ENCODE data around the gene MAN1A1. TPM values are rescaled to one million over a fixed set of nuclear protein-coding genes. Genes with fewer than 3 reads are reported as not detected.

MAN1A1 gene
- total RNA-seq, 2 donors from 2014 or later, result 98.6 to 115 TPM

DNA sequence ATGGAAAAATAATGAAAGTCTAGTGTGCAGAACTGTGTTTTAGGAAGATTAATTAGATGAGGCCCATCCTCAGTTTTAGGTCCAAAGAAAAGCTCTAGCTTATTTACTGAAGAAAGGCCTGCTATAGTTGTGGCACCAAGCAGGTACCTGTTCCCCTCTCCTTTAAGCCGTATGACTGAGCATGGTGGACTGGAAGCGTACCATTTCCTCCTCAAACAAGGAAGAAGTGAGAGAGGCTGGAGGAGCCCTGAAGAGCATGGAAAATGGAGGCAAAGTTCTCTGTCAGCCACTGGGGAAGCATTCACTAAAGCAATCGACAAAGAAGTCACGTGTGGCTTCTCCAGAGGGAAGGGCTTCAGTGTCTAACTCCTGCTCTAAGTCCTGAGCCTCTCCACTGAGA, 100.2 kb downstream of the MAN1A1 start:
- no peaks in the 10 kb centered on the region for H3K9me3 ChIP-seq
- no peak overlapping the region for H3K27ac ChIP-seq
- H3K27me3 ChIP-seq (replicated peaks; ENCODE audit: insufficient read depth), result no peaks in the 10 kb centered on the region
- peaks cover 6% of the 10 kb centered on the region for H3K36me3 ChIP-seq
- no peak overlapping the region for H3K4me3 ChIP-seq
- H3K4me1 ChIP-seq (ENCODE audit: control insufficient read depth in 1 of 2, low read depth in 2 of 2), result no peaks in the 10 kb centered on the region
- no peak for TF ChIP-seq CTCF (IDR thresholded peaks at IDR 0.05)
- DNase-seq (ENCODE audit: low spot score), result no peak
- no peak for ATAC-seq (ENCODE audit: insufficient number of reproducible peaks, low FRiP score, low read depth)

DNA sequence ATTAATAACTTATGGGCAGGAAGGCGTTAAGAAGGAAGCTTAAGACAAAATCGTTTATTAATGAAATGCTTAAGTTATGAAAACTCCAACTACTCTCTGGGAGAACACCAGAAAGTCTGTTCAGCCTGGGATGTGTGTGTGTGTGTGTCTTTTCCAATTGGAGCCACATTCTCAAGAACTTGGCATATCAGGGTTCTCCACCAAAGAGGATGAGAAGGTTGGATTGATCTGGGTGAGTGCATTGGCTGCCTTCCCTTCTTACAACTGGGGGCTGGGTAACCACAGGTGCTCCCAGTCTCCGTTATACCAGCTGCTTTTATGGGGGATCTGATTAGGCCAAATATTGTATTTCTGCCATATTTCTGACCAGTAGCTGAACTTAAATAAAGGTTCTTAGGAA, 102.1 kb downstream of the MAN1A1 start:
- TF ChIP-seq CTCF (IDR thresholded peaks at IDR 0.05), result no peak
- no peak for DNase-seq (ENCODE audit: low spot score)
- H3K9me3 ChIP-seq, result no peaks in the 10 kb centered on the region
- no peak for ATAC-seq (ENCODE audit: insufficient number of reproducible peaks, low FRiP score, low read depth)
- no peak overlapping the region for H3K27ac ChIP-seq
- H3K4me3 ChIP-seq, result no peak overlapping the region
- H3K36me3 ChIP-seq, result peaks cover 6% of the 10 kb centered on the region
- no peaks in the 10 kb centered on the region for H3K4me1 ChIP-seq (ENCODE audit: control insufficient read depth in 1 of 2, low read depth in 2 of 2)
- H3K27me3 ChIP-seq (replicated peaks; ENCODE audit: insufficient read depth), result no peaks in the 10 kb centered on the region

DNA sequence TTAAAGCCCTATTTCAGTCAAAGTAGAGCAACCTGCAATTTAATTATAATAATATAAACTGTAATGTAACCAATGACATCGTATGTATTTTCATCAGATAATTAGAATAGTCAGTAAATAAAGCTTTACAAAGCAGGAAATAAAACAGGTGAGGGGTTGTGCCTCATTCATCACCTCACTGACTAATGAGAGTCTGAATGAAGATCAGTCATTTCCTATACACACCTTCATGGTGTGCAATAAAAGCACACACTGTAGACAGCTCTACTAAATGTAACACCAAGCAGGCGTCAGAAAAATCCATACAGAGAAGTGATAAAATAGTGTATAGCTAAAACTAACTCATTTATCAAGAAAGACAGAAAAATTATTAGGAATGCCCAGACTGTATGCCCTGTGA, 105.9 kb downstream of the MAN1A1 start:
- ATAC-seq (ENCODE audit: insufficient number of reproducible peaks, low FRiP score, low read depth) (no peak), DNase-seq (ENCODE audit: low spot score) (no peak)
- Histone ChIP-seq H3K27me3 (replicated peaks; ENCODE audit: insufficient read depth) (no peaks in the 10 kb centered on the region), H3K27ac (no peak overlapping the region), H3K4me3 (no peak overlapping the region), H3K4me1 (ENCODE audit: control insufficient read depth in 1 of 2, low read depth in 2 of 2) (no peaks in the 10 kb centered on the region), H3K36me3 (peaks cover 9% of the 10 kb centered on the region), H3K9me3 (no peaks in the 10 kb centered on the region)
- no peak for TF ChIP-seq CTCF (IDR thresholded peaks at IDR 0.05)

- no peaks in the 10 kb centered on the region for H3K27me3 ChIP-seq (replicated peaks; ENCODE audit: insufficient read depth)
- DNase-seq (ENCODE audit: low spot score) (no peak), ATAC-seq (ENCODE audit: insufficient number of reproducible peaks, low FRiP score, low read depth) (no peak)
- TF ChIP-seq CTCF (IDR thresholded peaks at IDR 0.05), result no peak
- H3K9me3 ChIP-seq, result no peaks in the 10 kb centered on the region
- no peak overlapping the region for H3K27ac ChIP-seq
- H3K4me1 ChIP-seq (ENCODE audit: control insufficient read depth in 1 of 2, low read depth in 2 of 2), result no peaks in the 10 kb centered on the region
- peaks cover 9% of the 10 kb centered on the region for H3K36me3 ChIP-seq
- no peak overlapping the region for H3K4me3 ChIP-seq
These were observed 106.5 kb downstream of the MAN1A1 start for GRCh38 chr6:119243037-119243436.

DNA sequence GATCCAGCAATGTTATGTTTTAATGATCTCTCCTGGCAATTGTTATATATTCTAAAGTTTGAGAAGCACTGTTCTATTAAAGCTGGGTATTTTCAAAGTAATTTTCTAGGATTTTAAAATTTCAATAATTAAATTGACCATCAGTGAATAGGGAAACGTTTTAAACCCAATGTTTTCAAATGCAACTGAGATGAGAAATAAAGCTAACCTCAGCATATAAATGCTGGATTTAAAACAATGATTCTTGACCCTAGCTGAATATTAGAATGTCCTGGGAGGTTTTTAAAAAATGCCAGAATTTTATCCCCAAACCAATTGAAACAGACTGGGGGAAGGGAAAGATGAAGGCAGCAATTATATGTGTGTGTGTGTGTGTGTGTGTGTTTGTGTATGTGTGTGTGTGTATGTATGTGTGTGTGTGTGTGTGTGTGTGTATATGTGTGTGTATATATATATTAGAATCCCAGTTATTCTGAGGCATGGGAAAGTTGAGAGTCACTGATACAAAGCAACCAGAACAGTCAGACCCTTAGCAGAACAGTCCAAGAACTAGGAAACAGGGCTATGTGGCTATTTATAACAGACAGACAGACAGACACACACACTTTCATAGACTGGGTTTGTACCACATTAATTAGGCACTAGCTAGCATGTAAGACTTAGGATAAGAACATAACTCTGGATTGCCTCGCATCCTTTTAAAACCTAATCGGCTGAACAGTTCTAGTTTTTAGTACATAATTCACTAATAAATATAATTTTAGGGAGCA, 107.8 kb downstream of the MAN1A1 start:
- Histone ChIP-seq H3K36me3 (peaks cover 3% of the 10 kb centered on the region), H3K4me1 (ENCODE audit: control insufficient read depth in 1 of 2, low read depth in 2 of 2) (no peaks in the 10 kb centered on the region), H3K27me3 (replicated peaks; ENCODE audit: insufficient read depth) (no peaks in the 10 kb centered on the region), H3K9me3 (no peaks in the 10 kb centered on the region), H3K27ac (no peak overlapping the region), H3K4me3 (no peak overlapping the region)
- no peak for TF ChIP-seq CTCF (IDR thresholded peaks at IDR 0.05)
- DNase-seq (ENCODE audit: low spot score) (no peak), ATAC-seq (ENCODE audit: insufficient number of reproducible peaks, low FRiP score, low read depth) (no peak)
